PC-3 (cell line): Measurements from ENCODE around the gene BCAR1. TPM values are rescaled to one million over a fixed set of nuclear protein-coding genes. Genes with fewer than 3 reads are reported as not detected.
A peak's percentile ranks its signal among the peaks of the same experiment; 100 is the strongest.

Experiments
- ATAC-seq: fragments of 200-7000 bp; cut with Tn5 transposase; 2 replicates; pipeline ENCODE4 v1.9.1; 2020; ENCODE audit warnings: mild to moderate bottlenecking, moderate library complexity
- BruUV-seq: library from RNA; stranded (reverse); fragments of 400-500 nt; replicated peaks from 2 replicates; lab custom pipeline; 2021; lab: Mats Ljungman, UMichigan
- CTCF ChIA-PET: fragments of 300-600 bp; sonication (Branson Sonifier 250); formaldehyde crosslinking; loops from one replicate; lab custom pipeline; 2022; ENCODE audit warnings: antibody characterized with exemption; lab: Charles Lee
- POLR2A ChIA-PET: fragments of 300-600 bp; sonication (Branson Sonifier 250); formaldehyde crosslinking; loops from one replicate; lab custom pipeline; 2022; ENCODE audit warnings: antibody characterized with exemption; ENCODE audit not compliant: unreplicated experiment; lab: Charles Lee
- DNase-seq: peaks from one replicate; pipeline ENCODE4 v3.0.0-alpha.2; 2015
- H2AFZ ChIP-seq: fragments of 300-600 bp; sonication (generic); 2 replicates; pipeline ENCODE4 v1.6.0; 2016; ENCODE audit warnings: antibody characterized with exemption, low read length
- H3F3A ChIP-seq: fragments of 300-600 bp; sonication (generic); one replicate; pipeline ENCODE4 v1.6.0; 2017; ENCODE audit warnings: antibody characterized with exemption, low read length, control low read depth, mild to moderate bottlenecking; ENCODE audit not compliant: unreplicated experiment
- H3K27ac ChIP-seq: fragments of 300-600 bp; sonication (generic); 2 replicates; pipeline ENCODE4 v1.5.1; 2016; ENCODE audit warnings: mild to moderate bottlenecking, low read length
- H3K27me3 ChIP-seq: fragments of 300-600 bp; sonication (generic); 2 replicates; pipeline ENCODE4 v1.6.1; 2016; ENCODE audit warnings: low read length, mixed read lengths
- H3K36me3 ChIP-seq: fragments of 300-600 bp; sonication (generic); 2 replicates; pipeline ENCODE4 v1.6.1; 2016; ENCODE audit warnings: low read depth, mixed run types, low read length, mixed read lengths
- H3K4me1 ChIP-seq: fragments of 300-600 bp; sonication (generic); 2 replicates; pipeline ENCODE4 v1.5.1; 2016; ENCODE audit warnings: low read length; ENCODE audit not compliant: insufficient read depth
- H3K4me2 ChIP-seq: fragments of 300-600 bp; sonication (generic); 2 replicates; pipeline ENCODE4 v1.6.0; 2016; ENCODE audit warnings: low read length
- H3K4me3 ChIP-seq: fragments of 300-600 bp; sonication (generic); 2 replicates; pipeline ENCODE4 v1.5.1; 2016; ENCODE audit warnings: mild to moderate bottlenecking, low read length, mixed read lengths
- H3K79me2 ChIP-seq: fragments of 300-600 bp; sonication (generic); 2 replicates; pipeline ENCODE4 v1.6.1; 2017; ENCODE audit warnings: low read length, mixed read lengths
- H3K9ac ChIP-seq: fragments of 300-600 bp; sonication (generic); 2 replicates; pipeline ENCODE4 v1.6.0; 2016; ENCODE audit warnings: mild to moderate bottlenecking, low read length
- H3K9me2 ChIP-seq: fragments of 300-600 bp; sonication (generic); replicated peaks from 2 replicates; pipeline ENCODE4 v1.6.1; 2016; ENCODE audit warnings: mixed run types, low read length, mixed read lengths
- H3K9me3 ChIP-seq: fragments of 300-600 bp; sonication (generic); 2 replicates; pipeline ENCODE4 v1.6.1; 2016; ENCODE audit warnings: low read length, mixed read lengths
- H4K20me1 ChIP-seq: fragments of 300-600 bp; sonication (generic); 2 replicates; pipeline ENCODE4 v1.6.1; 2016; ENCODE audit warnings: low read length, mixed read lengths
- CTCF ChIP-seq: fragments of 300-600 bp; sonication (generic); conservative IDR thresholded peaks from 2 replicates; pipeline ENCODE4 v1.5.1; 2017; ENCODE audit warnings: antibody characterized with exemption, low read depth, mild to moderate bottlenecking, low read length
- EZH2 ChIP-seq: fragments of 300-600 bp; sonication (generic); IDR thresholded peaks from one replicate; pipeline ENCODE4 v1.6.1; 2017; ENCODE audit warnings: antibody characterized with exemption, mild to moderate bottlenecking, low read length; ENCODE audit not compliant: unreplicated experiment
- EZH2phosphoT487 ChIP-seq: fragments of 300-600 bp; sonication (generic); IDR thresholded peaks from 2 replicates; pipeline ENCODE4 v1.6.1; 2018; ENCODE audit warnings: mild to moderate bottlenecking, antibody characterized with exemption, low read length, borderline replicate concordance
- intact Hi-C: fragments of 100-400 bp; cut with micrococcal nuclease; formaldehyde crosslinking; loops from 2 replicates; pipeline ENCODE4 v1.9.0; 2023
- total RNA-seq: library from RNA; depleted of rRNA; stranded (reverse); fragments of >200 nt; gene quantifications from 2 replicates; pipeline ENCODE4 v1.2.3, GENCODE V29; 2014

BCAR1 gene
- total RNA-seq, 1 experiment from 2014 or later = 49.3 TPM

DNA sequence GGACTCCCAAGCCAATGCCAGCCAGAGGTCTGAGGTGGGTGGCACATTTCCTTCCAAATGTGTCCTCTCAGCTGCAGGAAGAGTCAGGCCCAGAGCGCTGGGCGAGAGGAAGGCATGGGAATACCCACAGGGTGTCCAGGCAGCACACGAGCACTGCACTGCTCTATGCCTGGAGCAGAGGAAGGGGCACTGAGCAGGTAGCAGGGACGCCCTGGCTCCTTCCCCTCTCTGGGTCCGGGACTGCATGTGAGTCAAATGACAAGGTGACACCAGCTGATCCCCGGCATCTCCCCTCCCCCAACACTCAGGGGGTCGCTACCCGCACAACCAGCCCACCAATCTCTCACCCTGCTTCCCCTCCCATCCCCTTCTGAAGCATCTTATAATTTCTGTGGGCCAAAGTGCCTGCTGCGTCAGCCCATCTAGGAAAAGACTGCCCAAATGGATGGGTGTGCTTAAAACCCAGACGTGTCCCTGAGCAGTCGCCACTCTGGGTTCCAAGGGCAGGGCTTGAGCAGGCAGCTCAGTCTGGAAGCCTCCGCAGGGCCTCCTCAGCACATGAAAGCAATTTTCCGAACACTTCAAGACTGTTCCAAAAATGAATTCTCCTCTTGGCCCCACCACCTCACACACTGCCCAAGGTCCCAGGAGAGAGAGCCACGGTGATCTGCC is 12.0 kb upstream of the BCAR1 start:
- H3K4me1 ChIP-seq = peaks cover 35% of the 10 kb centered on the region
- no peaks in the 10 kb centered on the region for H3F3A ChIP-seq
- peak overlapping the region; percentile 94 for H3K4me3 ChIP-seq
- H3K27me3 ChIP-seq = no peaks in the 10 kb centered on the region
- ATAC-seq (no peak), DNase-seq (no peak)
- no peak overlapping the region for H3K27ac ChIP-seq
- no TSS peak for BruUV-seq
- CTCF ChIA-PET = no interaction called here
- H3K9me3 ChIP-seq = no peaks in the 10 kb centered on the region
- H3K4me2 ChIP-seq = peak overlapping the region; percentile 85
- H2AFZ ChIP-seq = no peak overlapping the region
- intact Hi-C loops = no loop called here
- H3K9me2 ChIP-seq = no peaks in the 10 kb centered on the region
- POLR2A ChIA-PET = no interaction called here
- H4K20me1 ChIP-seq = peaks cover 6% of the 10 kb centered on the region; the same call in 1 of the 2 replicates
- H3K79me2 ChIP-seq = peaks cover 70% of the 10 kb centered on the region
- no peak overlapping the region for H3K9ac ChIP-seq
- H3K36me3 ChIP-seq = no peaks in the 10 kb centered on the region
- TF ChIP-seq EZH2 (no peak), EZH2phosphoT487 (no peak), CTCF (no peak)

GRCh38 chr16:75262800-75263127 is 11.3 kb upstream of the BCAR1 start:
- H3K27ac ChIP-seq = no peak overlapping the region
- POLR2A ChIA-PET = no interaction called here
- no peaks in the 10 kb centered on the region for H3K9me2 ChIP-seq
- no peaks in the 10 kb centered on the region for H3F3A ChIP-seq
- H4K20me1 ChIP-seq = peaks cover 6% of the 10 kb centered on the region; the same call in 1 of the 2 replicates
- no peak overlapping the region for H2AFZ ChIP-seq
- intact Hi-C loops = no loop called here
- ATAC-seq (no peak), DNase-seq (no peak)
- H3K27me3 ChIP-seq = no peaks in the 10 kb centered on the region
- H3K79me2 ChIP-seq = peaks cover 77% of the 10 kb centered on the region
- H3K4me3 ChIP-seq = no peak overlapping the region
- no peaks in the 10 kb centered on the region for H3K36me3 ChIP-seq
- no peak overlapping the region for H3K9ac ChIP-seq
- CTCF ChIA-PET = no interaction called here
- no peaks in the 10 kb centered on the region for H3K9me3 ChIP-seq
- peaks cover 30% of the 10 kb centered on the region for H3K4me1 ChIP-seq
- no TSS peak for BruUV-seq
- no peak for TF ChIP-seq EZH2
- no peak for TF ChIP-seq EZH2phosphoT487
- TF ChIP-seq CTCF = no peak
- no peak overlapping the region for H3K4me2 ChIP-seq

GRCh38 chr16:75262104-75262799 is 10.8 kb upstream of the BCAR1 start:
- no peaks in the 10 kb centered on the region for H3K36me3 ChIP-seq
- peaks cover 26% of the 10 kb centered on the region for H3K4me1 ChIP-seq
- H3K4me2 ChIP-seq = no peak overlapping the region
- no peak overlapping the region for H2AFZ ChIP-seq
- no peaks in the 10 kb centered on the region for H3K9me3 ChIP-seq
- H3K9me2 ChIP-seq = no peaks in the 10 kb centered on the region
- ATAC-seq (no peak), DNase-seq (no peak)
- peaks cover 6% of the 10 kb centered on the region; the same call in 1 of the 2 replicates for H4K20me1 ChIP-seq
- POLR2A ChIA-PET = no interaction called here
- H3K27ac ChIP-seq = no peak overlapping the region
- CTCF ChIA-PET = no interaction called here
- TF ChIP-seq EZH2 = no peak
- peaks cover 82% of the 10 kb centered on the region for H3K79me2 ChIP-seq
- intact Hi-C loops = no loop called here
- no TSS peak for BruUV-seq
- H3F3A ChIP-seq = no peaks in the 10 kb centered on the region
- no peak overlapping the region for H3K9ac ChIP-seq
- H3K4me3 ChIP-seq = no peak overlapping the region
- no peaks in the 10 kb centered on the region for H3K27me3 ChIP-seq
